HCT116 (cell line): Measurements from ENCODE around the gene C11orf21. TPM values are rescaled to one million over a fixed set of nuclear protein-coding genes. Genes with fewer than 3 reads are reported as not detected.

Experiments used
- ATAC-seq: fragments of 200-7000 bp; cut with Tn5 transposase; 2 replicates; pipeline ENCODE4 v1.9.1; 2020; ENCODE audit warnings: mild to moderate bottlenecking, moderate library complexity
- BruUV-seq: library from RNA; stranded (reverse); fragments of 400-500 nt; replicated peaks from 2 replicates; lab custom pipeline; 2021; lab: Mats Ljungman, UMichigan
- CTCF ChIA-PET: fragments of 300-600 bp; sonication (Branson Sonifier 250); formaldehyde crosslinking; loops from one replicate; lab custom pipeline; 2021; ENCODE audit warnings: antibody characterized with exemption; lab: Charles Lee
- POLR2A ChIA-PET: fragments of 300-600, 350-600 bp; sonication (Branson Sonifier 250); formaldehyde crosslinking; loops from one replicate; lab custom pipeline; 2021; ENCODE audit warnings: antibody characterized with exemption; lab: Charles Lee
- RAD21 ChIA-PET, 2 experiments: fragments of 300-600 bp; sonication (Branson Sonifier 250); formaldehyde crosslinking; loops; one replicate each; lab custom pipeline; 2023; ENCODE audit warnings: low total read pairs in 2 of 2; ENCODE audit not compliant: uncharacterized antibody in 2 of 2, unreplicated experiment in 2 of 2, low non-redundant PET in 1 of 2; lab: Charles Lee
- DNase-seq: peaks from one replicate; pipeline ENCODE4 v3.0.0-alpha.2; 2010; ENCODE audit warnings: low read depth, low spot score
- H2AFZ ChIP-seq: fragments of 200-600 bp; shearing (Covaris generic), sonication (generic); 2 replicates; pipeline ENCODE4 v1.6.1; 2017; ENCODE audit warnings: low read depth, mixed run types, mixed read lengths, antibody characterized with exemption, low read length; ENCODE audit not compliant: poor library complexity, severe bottlenecking
- H3K27ac ChIP-seq: 2 replicates; pipeline ENCODE4 v1.5.1; 2012; ENCODE audit warnings: low read depth, low read length
- H3K27me3 ChIP-seq: fragments of 200-600 bp; sonication (generic); 2 replicates; pipeline ENCODE4 v1.6.1; 2016; ENCODE audit warnings: mixed run types, low read length, mixed read lengths; ENCODE audit not compliant: insufficient read depth
- H3K36me3 ChIP-seq, 2 experiments: fragments of 200-500 bp in 1 of 2; fragments of 200-600 bp in 1 of 2; sonication (Bioruptor generic) in 1 of 2; sonication (generic) in 1 of 2; 2 replicates each; pipeline versions ENCODE4 v1.5.1 to v1.6.1; 2014 to 2016; ENCODE audit warnings: low read length in 2 of 2, inconsistent platforms in 1 of 2, mixed read lengths in 1 of 2, mixed run types in 1 of 2; ENCODE audit not compliant: insufficient read depth in 2 of 2, control insufficient read depth in 1 of 2
- H3K4me1 ChIP-seq, 2 experiments: fragments of 200-600 bp in 1 of 2; sonication (generic) in 1 of 2; 2 replicates each; pipeline versions ENCODE4 v1.5.1 to v1.6.1; 2012 to 2017; ENCODE audit warnings: low read length in 2 of 2, inconsistent platforms in 1 of 2, mild to moderate bottlenecking in 1 of 2, mixed read lengths in 1 of 2, mixed run types in 1 of 2, moderate library complexity in 1 of 2; ENCODE audit not compliant: insufficient read depth in 2 of 2, control insufficient read depth in 1 of 2
- H3K4me2 ChIP-seq: fragments of 200-600 bp; sonication (generic); 2 replicates; pipeline ENCODE4 v1.6.1; 2017; ENCODE audit warnings: mixed run types, low read length, mixed read lengths
- H3K4me3 ChIP-seq, 2 experiments: fragments of 200-600 bp in 1 of 2; sonication (generic) in 1 of 2; replicated peaks in 1 of 2; 2 replicates each; pipeline ENCODE4 v1.5.1; 2011 to 2016; ENCODE audit warnings: low read length in 2 of 2, control low read depth in 1 of 2, low read depth in 1 of 2, mild to moderate bottlenecking in 1 of 2, mixed read lengths in 1 of 2, mixed run types in 1 of 2
- H3K79me2 ChIP-seq: fragments of 200-600 bp; sonication (generic); 2 replicates; pipeline ENCODE4 v1.6.1; 2017; ENCODE audit warnings: mild to moderate bottlenecking, mixed run types, low read length, moderate library complexity, mixed read lengths; ENCODE audit not compliant: insufficient read depth
- H3K9ac ChIP-seq: fragments of 200-600 bp; sonication (generic); 2 replicates; pipeline ENCODE4 v1.6.1; 2016; ENCODE audit warnings: low read length, mixed read lengths
- H3K9me2 ChIP-seq: fragments of 200-600 bp; sonication (generic), shearing (Covaris generic); 2 replicates; pipeline ENCODE4 v1.6.1; 2017; ENCODE audit warnings: mixed run types, mild to moderate bottlenecking, moderate library complexity; ENCODE audit not compliant: insufficient read depth
- H3K9me3 ChIP-seq, 2 experiments: fragments of 200-500 bp in 1 of 2; fragments of 200-600 bp in 1 of 2; sonication (Bioruptor generic) in 1 of 2; sonication (generic) in 1 of 2; 2 replicates each; pipeline ENCODE4 v1.6.1; 2014 to 2017; ENCODE audit warnings: low read length in 2 of 2, mixed read lengths in 2 of 2, inconsistent platforms in 1 of 2, low read depth in 1 of 2, mild to moderate bottlenecking in 1 of 2, mixed run types in 1 of 2, moderate library complexity in 1 of 2; ENCODE audit not compliant: control insufficient read depth in 1 of 2, insufficient read depth in 1 of 2
- H4K20me1 ChIP-seq: fragments of 200-600 bp; sonication (generic), shearing (Covaris generic); 2 replicates; pipeline ENCODE4 v1.6.1; 2017; ENCODE audit warnings: mixed run types, mild to moderate bottlenecking, moderate library complexity; ENCODE audit not compliant: insufficient read depth
- CEBPB ChIP-seq: IDR thresholded peaks from 2 replicates; pipeline ENCODE4 v1.6.1; 2012; ENCODE audit warnings: low read depth
- EGR1 ChIP-seq: IDR thresholded peaks from 2 replicates; pipeline ENCODE4 v1.6.1; 2012; ENCODE audit warnings: low read depth
- ELF1 ChIP-seq: IDR thresholded peaks from 2 replicates; pipeline ENCODE4 v1.6.1; 2012; ENCODE audit warnings: low read depth, borderline replicate concordance
- EZH2 ChIP-seq: fragments of 200-600 bp; sonication (generic); IDR thresholded peaks from 2 replicates; pipeline ENCODE4 v1.6.1; 2017; ENCODE audit warnings: antibody characterized with exemption, mixed run types
- EZH2phosphoT487 ChIP-seq: fragments of 200-600 bp; IDR thresholded peaks from 2 replicates; pipeline ENCODE4 v1.6.1; 2018; ENCODE audit warnings: antibody characterized with exemption, borderline replicate concordance
- FOSL1 ChIP-seq: IDR thresholded peaks from 2 replicates; pipeline ENCODE4 v1.6.1; 2012; ENCODE audit warnings: low read depth
- JUND ChIP-seq: IDR thresholded peaks from 2 replicates; pipeline ENCODE4 v1.6.1; 2012
- RAD21 ChIP-seq: IDR thresholded peaks from 2 replicates; pipeline ENCODE4 v1.6.1; 2012; ENCODE audit warnings: low read depth, mild to moderate bottlenecking
- SIN3A ChIP-seq: IDR thresholded peaks from 2 replicates; pipeline ENCODE4 v1.6.1; 2012; ENCODE audit warnings: low read depth
- SP1 ChIP-seq: IDR thresholded peaks from 2 replicates; pipeline ENCODE4 v1.6.1; 2012; ENCODE audit warnings: low read depth
- SRF ChIP-seq: IDR thresholded peaks from 2 replicates; pipeline ENCODE4 v1.6.1; 2012; ENCODE audit warnings: low read depth
- TCF7L2 ChIP-seq: IDR thresholded peaks from 2 replicates; pipeline ENCODE4 v1.7.0; 2011; ENCODE audit warnings: borderline replicate concordance, inconsistent platforms; ENCODE audit not compliant: insufficient read depth, insufficient read length; ENCODE audit errors: extremely low read depth
- YY1 ChIP-seq: IDR thresholded peaks from 2 replicates; pipeline ENCODE4 v1.6.1; 2011; ENCODE audit warnings: low read length, low read depth, moderate library complexity, mild to moderate bottlenecking; ENCODE audit not compliant: insufficient replicate concordance; ENCODE audit errors: extremely low read depth
- ZFX ChIP-seq: fragments of 450-650 bp; IDR thresholded peaks from 2 replicates; pipeline ENCODE4 v1.6.1; 2017
- ZNF274 ChIP-seq: fragments of 200-500 bp; sonication (Bioruptor generic); IDR thresholded peaks from 2 replicates; pipeline ENCODE4 v1.6.1; 2014; ENCODE audit warnings: mild to moderate bottlenecking, low read depth, low read length, inconsistent platforms
- intact Hi-C: fragments of 100-400 bp; cut with micrococcal nuclease; formaldehyde crosslinking; loops from 2 replicates; pipeline ENCODE4 v1.10.0; 2022
- total RNA-seq: library from RNA; stranded (reverse); gene quantifications from one replicate; pipeline ENCODE4 v1.2.1, GENCODE V29; 2021; ENCODE audit not compliant: unreplicated experiment
- TF ChIP-seq, protein P1 (sequence below): IDR thresholded peaks from 2 replicates; pipeline ENCODE4 v1.6.1; 2012
- TF ChIP-seq, protein P2 (sequence below): IDR thresholded peaks from 2 replicates; pipeline ENCODE4 v1.6.1; 2012; ENCODE audit warnings: low read depth
- TF ChIP-seq, protein P3 (sequence below): IDR thresholded peaks from 2 replicates; pipeline ENCODE4 v1.6.1; 2012
- TF ChIP-seq, protein P4 (sequence below), 3 experiments: fragments of 200-600 bp in 1 of 3; sonication (generic) in 1 of 3; IDR thresholded peaks in 2 of 3; conservative IDR thresholded peaks in 1 of 3; 2 replicates each; pipeline ENCODE4 v1.5.1; 2012 to 2017; ENCODE audit warnings: low read depth in 2 of 3, low read length in 2 of 3, antibody characterized with exemption in 1 of 3, borderline replicate concordance in 1 of 3, control low read depth in 1 of 3, mild to moderate bottlenecking in 1 of 3, mixed read lengths in 1 of 3, mixed run types in 1 of 3, moderate library complexity in 1 of 3; ENCODE audit not compliant: insufficient read depth in 1 of 3

The C11orf21 gene
- total RNA-seq, 1 experiment from 2014 or later = not detected

DNA sequence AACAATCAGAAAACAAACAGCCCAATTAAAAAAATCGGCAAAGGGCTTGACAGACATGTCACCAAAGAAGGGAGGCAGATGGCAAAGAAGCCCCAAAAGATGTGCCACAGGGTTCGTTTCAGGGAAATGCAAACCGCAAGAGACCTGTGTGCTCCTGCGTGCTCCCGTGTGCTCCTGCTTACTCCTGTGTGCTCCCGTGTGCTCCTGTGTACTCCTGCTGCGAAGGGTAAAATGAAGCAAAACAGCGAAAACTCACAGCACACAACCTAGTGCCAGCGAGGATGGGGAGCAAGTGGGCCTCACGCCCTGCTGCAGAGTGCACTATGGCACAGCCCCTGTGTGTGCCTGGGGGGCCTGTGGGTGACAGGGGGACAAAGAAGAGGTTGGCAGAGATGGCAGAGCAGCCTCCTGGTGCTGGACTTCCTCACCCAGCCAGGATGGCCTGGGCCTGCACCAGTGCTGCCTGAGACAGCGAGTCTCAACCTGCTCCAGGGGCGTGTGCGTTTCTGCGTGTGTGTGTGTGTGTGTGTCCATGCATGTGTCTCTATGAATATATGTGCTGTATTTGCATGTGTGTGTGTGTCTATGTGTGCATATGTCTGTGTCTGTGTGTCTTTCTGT, 45.3 kb downstream of the C11orf21 start:
- ChIA-PET CTCF (no interaction called here), RAD21 (no interaction called here), POLR2A (no interaction called here)
- Histone ChIP-seq H3K27ac (no peak overlapping the region), H3K9me2 (no peaks in the 10 kb centered on the region), H3K4me1 (peaks cover 0 to 3% of the 10 kb centered on the region in 2 experiments; a peak in 1 of 4 replicates), H3K9me3 (no peaks in the 10 kb centered on the region), H3K4me2 (no peak overlapping the region), H2AFZ (no peak overlapping the region), H3K79me2 (no peaks in the 10 kb centered on the region), H4K20me1 (no peaks in the 10 kb centered on the region), H3K36me3 (no peaks in the 10 kb centered on the region), H3K27me3 (no peaks in the 10 kb centered on the region), H3K9ac (no peak overlapping the region), H3K4me3 (no peak overlapping the region)
- intact Hi-C loops = no loop called here
- ATAC-seq = no peak
- DNase-seq = no peak
- no TSS peak for BruUV-seq
- TF ChIP-seq CEBPB (no peak), ZNF274 (no peak), SIN3A (no peak), FOSL1 (no peak), EZH2phosphoT487 (no peak), YY1 (no peak), EGR1 (no peak), EZH2 (no peak), SRF (no peak), ELF1 (no peak), JUND (no peak), TCF7L2 (no peak), ZFX (no peak), SP1 (no peak), RAD21 (no peak)
- TF ChIP-seq, protein P1, sequence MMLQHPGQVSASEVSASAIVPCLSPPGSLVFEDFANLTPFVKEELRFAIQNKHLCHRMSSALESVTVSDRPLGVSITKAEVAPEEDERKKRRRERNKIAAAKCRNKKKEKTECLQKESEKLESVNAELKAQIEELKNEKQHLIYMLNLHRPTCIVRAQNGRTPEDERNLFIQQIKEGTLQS = no peak
- TF ChIP-seq, protein P2, sequence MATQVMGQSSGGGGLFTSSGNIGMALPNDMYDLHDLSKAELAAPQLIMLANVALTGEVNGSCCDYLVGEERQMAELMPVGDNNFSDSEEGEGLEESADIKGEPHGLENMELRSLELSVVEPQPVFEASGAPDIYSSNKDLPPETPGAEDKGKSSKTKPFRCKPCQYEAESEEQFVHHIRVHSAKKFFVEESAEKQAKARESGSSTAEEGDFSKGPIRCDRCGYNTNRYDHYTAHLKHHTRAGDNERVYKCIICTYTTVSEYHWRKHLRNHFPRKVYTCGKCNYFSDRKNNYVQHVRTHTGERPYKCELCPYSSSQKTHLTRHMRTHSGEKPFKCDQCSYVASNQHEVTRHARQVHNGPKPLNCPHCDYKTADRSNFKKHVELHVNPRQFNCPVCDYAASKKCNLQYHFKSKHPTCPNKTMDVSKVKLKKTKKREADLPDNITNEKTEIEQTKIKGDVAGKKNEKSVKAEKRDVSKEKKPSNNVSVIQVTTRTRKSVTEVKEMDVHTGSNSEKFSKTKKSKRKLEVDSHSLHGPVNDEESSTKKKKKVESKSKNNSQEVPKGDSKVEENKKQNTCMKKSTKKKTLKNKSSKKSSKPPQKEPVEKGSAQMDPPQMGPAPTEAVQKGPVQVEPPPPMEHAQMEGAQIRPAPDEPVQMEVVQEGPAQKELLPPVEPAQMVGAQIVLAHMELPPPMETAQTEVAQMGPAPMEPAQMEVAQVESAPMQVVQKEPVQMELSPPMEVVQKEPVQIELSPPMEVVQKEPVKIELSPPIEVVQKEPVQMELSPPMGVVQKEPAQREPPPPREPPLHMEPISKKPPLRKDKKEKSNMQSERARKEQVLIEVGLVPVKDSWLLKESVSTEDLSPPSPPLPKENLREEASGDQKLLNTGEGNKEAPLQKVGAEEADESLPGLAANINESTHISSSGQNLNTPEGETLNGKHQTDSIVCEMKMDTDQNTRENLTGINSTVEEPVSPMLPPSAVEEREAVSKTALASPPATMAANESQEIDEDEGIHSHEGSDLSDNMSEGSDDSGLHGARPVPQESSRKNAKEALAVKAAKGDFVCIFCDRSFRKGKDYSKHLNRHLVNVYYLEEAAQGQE = no peak
- TF ChIP-seq, protein P3, sequence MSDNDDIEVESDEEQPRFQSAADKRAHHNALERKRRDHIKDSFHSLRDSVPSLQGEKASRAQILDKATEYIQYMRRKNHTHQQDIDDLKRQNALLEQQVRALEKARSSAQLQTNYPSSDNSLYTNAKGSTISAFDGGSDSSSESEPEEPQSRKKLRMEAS = no peak
- TF ChIP-seq, protein P4, sequence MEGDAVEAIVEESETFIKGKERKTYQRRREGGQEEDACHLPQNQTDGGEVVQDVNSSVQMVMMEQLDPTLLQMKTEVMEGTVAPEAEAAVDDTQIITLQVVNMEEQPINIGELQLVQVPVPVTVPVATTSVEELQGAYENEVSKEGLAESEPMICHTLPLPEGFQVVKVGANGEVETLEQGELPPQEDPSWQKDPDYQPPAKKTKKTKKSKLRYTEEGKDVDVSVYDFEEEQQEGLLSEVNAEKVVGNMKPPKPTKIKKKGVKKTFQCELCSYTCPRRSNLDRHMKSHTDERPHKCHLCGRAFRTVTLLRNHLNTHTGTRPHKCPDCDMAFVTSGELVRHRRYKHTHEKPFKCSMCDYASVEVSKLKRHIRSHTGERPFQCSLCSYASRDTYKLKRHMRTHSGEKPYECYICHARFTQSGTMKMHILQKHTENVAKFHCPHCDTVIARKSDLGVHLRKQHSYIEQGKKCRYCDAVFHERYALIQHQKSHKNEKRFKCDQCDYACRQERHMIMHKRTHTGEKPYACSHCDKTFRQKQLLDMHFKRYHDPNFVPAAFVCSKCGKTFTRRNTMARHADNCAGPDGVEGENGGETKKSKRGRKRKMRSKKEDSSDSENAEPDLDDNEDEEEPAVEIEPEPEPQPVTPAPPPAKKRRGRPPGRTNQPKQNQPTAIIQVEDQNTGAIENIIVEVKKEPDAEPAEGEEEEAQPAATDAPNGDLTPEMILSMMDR (IDR thresholded peaks at IDR 0.05 in 2 of 3, conservative IDR thresholded peaks at IDR 0.05 in 1 of 3; ENCODE audit: borderline replicate concordance in 1 of 3, insufficient read depth in 1 of 3, low read depth in 2 of 3, low read length in 2 of 3) = no peak
